Smooth muscle cell of the brain vasculature (primary cell): Measurements from ENCODE around the gene CYP4F2.
"Not testable (repeated sequence)": the region's sequence is repeated elsewhere in the genome, so short reads cannot be mapped to it uniquely, and the experiment has no call there.

Source experiments
- DNase-seq: peaks from one replicate; pipeline ENCODE4 v3.0.0-alpha.2; 2012; ENCODE audit warnings: low read depth, low spot score

CYP4F2 gene

DNA sequence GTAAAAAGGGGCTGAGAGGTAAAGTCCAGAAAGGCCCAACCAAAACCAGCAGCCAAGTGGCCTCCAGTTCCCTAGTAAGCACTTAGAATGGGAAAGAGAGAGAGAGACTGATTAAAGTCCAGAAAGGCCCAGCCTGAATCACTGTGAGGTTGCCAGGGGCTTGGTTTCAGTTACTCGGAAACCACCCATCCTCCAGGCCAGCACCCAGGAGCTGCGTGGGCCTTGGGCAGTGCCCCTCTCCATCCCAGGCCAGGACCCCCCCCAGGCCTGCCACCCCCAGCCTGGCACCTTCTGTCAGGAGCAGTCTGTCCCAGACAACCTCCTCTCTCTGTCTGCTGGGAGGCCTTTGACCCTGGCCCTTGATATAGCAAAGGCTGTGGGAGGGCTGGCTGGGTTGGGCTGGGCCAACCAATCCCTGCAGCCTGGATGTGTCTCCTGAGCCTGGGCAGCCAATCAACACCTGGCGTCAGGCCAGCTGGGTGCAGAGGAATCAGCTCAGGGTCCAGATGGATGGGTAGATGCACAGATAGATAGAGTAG, at the start of gene CYP4F2:
Gene CYP4F2 (minus strand): TSS at position 337 of the 539 bp plus-strand sequence. CDS start 463 bp downstream, outside the sequence.
- DNase-seq = no peak

DNA sequence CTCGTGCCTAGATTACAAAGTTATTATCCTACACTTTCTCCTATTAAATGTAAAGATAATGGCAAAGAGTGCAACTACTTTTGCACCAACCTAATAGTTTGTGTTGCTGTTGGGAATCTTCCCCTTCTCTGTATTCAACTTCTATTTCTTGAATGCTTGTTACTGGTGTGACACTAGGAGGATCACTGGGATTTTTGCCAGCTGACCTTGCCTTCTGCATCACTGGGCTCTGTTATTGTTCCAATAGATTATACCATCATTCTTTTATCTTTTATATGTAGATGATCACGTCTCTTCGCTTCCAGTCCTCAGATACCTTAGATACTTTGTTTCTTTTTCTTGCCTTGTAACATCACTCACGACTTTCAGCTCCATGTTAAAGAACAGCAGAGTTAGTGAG, 47.4 kb upstream of the CYP4F2 start:
- DNase-seq = no peak

DNA sequence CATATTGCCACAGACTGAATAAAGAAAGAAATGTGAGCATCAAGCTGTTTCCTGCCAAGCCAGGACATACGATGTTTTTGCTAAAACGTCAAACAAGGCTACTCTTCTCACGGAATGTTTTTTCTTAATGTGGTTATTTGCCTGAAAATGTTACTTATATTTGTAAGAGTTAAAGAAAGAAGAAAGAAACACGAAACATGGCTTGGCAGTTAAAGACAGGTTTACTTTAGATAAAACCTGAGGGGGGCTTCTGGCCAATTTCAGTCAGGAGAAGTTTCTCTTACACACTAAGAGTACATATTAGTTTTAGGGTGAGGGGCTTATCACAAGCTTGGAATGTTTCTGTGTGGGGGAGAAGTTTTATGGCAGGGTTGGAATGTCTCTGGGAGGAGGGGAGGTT, 46.5 kb upstream of the CYP4F2 start:
- no peak for DNase-seq

- no peak for DNase-seq
These were observed 39.9 kb upstream of the CYP4F2 start for GRCh38 chr19:15937771-15938170.

- DNase-seq = no peak
These were observed 39.1 kb upstream of the CYP4F2 start for GRCh38 chr19:15936950-15937349.

- no peak for DNase-seq
These were observed 38.3 kb upstream of the CYP4F2 start for GRCh38 chr19:15936173-15936572.

GRCh38 chr19:15935167-15935702, 37.4 kb upstream of the CYP4F2 start:
- no peak for DNase-seq

DNA sequence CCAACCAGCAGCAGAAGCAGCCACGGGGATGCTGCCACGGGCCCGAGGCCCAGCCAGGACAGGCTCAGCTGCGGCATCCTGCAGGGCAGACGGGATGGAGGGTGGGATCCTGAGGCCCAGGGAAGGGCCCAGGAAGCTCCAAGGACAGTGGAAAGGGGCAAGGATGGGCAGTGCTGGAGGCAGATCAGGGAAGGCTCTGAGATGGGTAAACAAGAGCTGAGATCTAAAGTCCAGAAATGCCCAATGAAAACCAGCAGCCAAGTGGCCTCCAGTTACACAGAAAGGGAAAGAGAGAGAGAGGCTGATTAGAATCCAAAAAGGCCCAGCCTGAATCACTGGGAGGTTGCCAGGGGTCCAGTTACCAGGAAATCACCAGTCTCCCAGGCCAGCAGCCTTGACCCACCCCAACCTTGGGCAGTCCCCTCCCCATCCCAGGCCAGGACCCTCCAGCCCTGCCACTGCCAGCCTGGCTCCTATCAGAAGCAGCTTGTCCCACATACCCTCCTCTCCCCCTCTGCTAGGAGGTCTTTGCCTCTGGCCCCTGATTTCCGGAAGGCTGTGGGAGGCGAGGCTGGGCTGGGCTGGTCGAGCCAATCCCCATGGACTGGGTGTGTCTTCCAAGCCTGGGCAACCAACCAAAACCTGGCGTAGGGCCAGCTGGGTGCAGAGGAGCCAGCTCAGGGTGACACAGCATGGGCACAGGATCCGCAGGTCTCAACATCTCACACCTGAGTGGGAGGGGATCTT, 36.6 kb upstream of the CYP4F2 start, which contains the start of gene CYP4F11:
Gene CYP4F11 (minus strand): TSS at position 198 of the 747 bp plus-strand sequence. CDS start 121 bp downstream, at position 77.
- no peak for DNase-seq

- not testable (repeated sequence) for DNase-seq
These were observed 36.0 kb upstream of the CYP4F2 start for GRCh38 chr19:15933761-15934331.

- no peak for DNase-seq
These were observed 30.4 kb upstream of the CYP4F2 start for GRCh38 chr19:15928321-15928720.

DNA sequence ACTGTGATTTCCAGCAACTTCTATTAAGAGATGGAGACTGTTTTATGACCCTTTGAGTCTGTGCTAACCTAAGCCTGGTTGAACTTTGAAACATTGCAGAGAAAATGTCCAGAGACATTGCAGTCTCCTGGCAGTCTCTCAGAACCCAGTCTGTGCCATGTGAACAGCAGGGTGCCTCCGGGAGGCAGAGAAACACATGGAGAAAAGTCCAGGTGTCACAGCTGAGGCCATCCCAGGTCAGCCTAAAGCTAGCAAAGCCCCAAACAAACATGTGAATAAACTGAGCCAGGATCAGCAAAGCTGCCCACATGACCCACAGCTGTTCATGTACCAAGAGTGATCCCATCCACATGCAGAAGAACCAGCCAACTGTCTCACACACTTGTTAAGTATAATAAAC, 28.6 kb upstream of the CYP4F2 start:
- no peak for DNase-seq

GRCh38 chr19:15923702-15924101, 25.8 kb upstream of the CYP4F2 start:
- DNase-seq = no peak

- DNase-seq = no peak
These were observed 24.1 kb upstream of the CYP4F2 start for GRCh38 chr19:15922021-15922420.

DNA sequence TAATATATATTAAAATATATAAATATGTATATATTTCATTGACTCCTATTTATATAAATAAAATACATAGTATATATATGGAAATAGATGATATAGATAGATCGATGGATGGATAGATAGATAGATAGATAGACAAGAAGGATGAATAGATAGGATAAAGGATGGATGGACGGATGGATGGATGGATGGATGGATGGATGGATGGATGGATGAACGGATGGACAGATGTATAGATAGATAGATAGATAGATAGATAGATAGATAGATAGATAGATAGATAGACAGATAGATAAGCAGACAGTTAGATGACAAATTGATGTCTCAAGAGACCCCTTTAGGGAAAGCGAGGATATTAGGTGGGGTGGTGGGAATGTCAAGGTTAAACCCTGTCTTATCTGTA, 21.4 kb upstream of the CYP4F2 start:
- DNase-seq = no peak

GRCh38 chr19:15915109-15915508, 17.2 kb upstream of the CYP4F2 start:
- no peak for DNase-seq

GRCh38 chr19:15913830-15914229, 16.0 kb upstream of the CYP4F2 start:
- DNase-seq = no peak

DNA sequence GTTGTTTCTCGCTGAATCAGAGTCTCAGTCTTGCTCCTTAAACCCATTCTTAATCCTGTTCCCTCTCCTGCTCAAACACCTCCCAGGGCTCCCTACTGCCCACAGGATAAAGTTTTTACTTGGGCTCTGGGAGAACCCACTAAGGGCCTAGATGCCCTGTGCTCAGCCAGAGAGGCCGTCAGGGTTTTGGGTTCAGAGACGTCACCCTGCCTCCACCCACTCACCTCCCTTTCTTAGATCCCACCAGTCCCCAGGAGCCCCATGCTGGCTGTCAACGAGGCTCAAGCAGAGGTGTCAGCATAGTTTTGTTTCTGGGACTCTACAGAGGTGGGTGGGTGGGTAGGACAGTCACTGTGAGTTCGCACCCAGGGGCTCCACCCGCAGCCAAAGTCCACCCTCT, 15.5 kb upstream of the CYP4F2 start:
- no peak for DNase-seq

DNA sequence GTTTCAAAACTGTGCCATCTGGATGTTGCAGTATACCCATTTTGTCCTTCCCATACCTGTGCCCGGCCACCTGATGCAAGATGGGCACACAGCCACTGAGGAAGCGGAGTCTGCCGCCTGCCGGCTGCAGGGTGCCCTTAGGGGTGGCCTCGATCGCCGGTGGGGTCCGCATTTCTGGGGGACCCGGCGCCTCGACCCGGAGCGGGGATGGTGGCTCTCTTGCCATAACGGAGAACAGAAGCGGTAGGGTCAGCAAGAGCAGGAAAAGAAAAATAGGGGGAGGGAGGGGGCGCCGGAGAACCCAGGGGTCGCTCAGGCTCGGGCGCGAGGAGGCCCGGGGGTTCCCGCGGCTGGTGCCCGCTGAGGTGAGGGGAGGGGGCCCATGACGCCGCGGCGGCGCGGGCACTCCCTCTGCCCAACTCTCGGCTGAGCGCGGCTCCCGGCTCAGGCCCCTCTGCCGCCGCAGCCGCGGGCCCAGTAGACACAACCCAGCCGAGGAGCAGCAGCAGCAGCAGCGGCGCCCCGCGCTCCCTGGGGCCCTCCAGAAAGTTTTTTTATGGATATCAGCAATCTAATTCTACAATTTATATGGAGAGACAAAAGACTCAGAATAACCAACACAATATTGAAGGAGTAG, 13.8 kb upstream of the CYP4F2 start:
- no peak for DNase-seq

DNA sequence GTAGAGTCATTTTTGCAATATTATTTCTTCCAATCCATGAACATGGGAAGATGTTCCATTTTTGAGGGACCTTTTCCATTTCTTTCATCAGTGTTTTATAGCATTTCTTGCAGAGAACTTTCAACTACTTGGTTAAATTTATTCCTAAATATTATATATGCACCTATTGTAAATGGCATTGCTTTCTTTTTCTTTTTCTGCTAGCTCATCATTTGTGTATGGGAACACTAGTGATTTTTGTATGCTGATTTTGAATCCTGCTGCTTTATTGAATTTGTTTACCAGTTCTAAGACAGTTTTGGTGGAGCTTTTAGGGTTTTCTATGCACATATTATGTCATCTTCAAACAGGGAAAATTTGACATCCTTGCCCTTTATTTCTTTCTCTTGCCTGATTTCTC, 7.2 kb upstream of the CYP4F2 start:
- DNase-seq = no peak

DNA sequence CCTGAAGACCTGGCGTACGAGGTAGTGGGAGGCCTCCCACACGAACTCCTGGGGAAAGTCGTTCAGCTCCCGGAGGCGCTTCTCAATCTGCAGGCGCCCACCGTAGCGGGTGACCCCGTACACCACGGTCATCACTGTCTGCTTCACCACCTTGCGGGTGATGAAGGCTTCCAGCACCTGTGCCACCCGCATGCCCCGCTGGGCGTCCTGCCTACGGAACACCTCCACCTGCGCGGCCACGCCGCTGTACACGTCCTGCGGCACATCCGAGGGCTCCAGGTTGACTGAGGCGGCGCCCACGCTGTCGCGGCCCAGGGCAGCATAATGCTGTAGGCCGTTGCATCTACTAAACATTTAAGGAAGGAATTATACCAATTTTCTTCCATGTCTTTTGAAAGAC, 5.0 kb upstream of the CYP4F2 start:
- not testable (repeated sequence) for DNase-seq

- DNase-seq = no peak
These were observed 4.4 kb upstream of the CYP4F2 start for GRCh38 chr19:15902254-15902653.

- DNase-seq = no peak
These were observed 2.6 kb upstream of the CYP4F2 start for GRCh38 chr19:15900504-15900903.
